Peyer's patch (tissue), 4 donors: ENCODE data around the gene NEDD9.

Experiments used
- CTCF ChIP-seq, 6 experiments: fragments of 450-650 bp in 4 of 6; fragments of 200-600 bp in 2 of 6; sonication (generic) in 1 of 6; IDR thresholded peaks; one replicate each; pipeline ENCODE4 v1.5.1; 2017 to 2019; ENCODE audit warnings: antibody characterized with exemption in 6 of 6, mild to moderate bottlenecking in 3 of 6, moderate library complexity in 1 of 6
- POLR2A ChIP-seq, 2 donors: fragments of 450-650 bp; IDR thresholded peaks; one replicate each; pipeline ENCODE4 v1.5.1; 2017; ENCODE audit warnings: antibody characterized with exemption in 2 of 2, mild to moderate bottlenecking in 2 of 2, moderate library complexity in 2 of 2

GRCh38 chr6:11218538-11219399 is 13.7 kb downstream of the NEDD9 start:
- no peak for TF ChIP-seq CTCF (IDR thresholded peaks at IDR 0.05)
- TF ChIP-seq POLR2A (IDR thresholded peaks at IDR 0.05): peak in 1 of 2 donors; percentile 12
